ENCODE data around the gene ATRNL1. TPM values are rescaled to one million over a fixed set of nuclear protein-coding genes. Genes with fewer than 3 reads are reported as not detected.

Gene ATRNL1
- total RNA-seq, 2 donors from 2014 or later, result 5.1 to 22.9 TPM

DNA sequence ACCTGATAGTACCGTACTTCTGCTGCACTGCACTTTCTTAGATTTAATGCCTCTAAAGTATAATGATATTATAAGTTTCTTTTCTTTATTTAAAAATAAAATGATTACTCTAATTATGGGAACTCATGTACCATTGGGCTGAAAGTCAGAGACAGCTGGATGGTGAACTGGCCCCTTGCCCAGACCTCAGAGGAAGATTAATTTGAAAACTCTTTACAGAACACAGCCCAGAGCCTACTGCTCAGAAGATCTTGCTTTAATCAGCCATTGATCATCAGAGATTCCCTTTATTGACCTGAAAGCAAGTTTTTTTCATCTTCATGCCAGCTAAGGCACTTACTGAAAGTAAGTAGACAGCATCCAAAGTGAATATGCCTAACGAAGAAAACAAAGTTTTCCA is 838.1 kb downstream of the ATRNL1 start:
- no peaks in the 10 kb centered on the region for H3K9me3 ChIP-seq
- TF ChIP-seq POLR2AphosphoS5 (IDR thresholded peaks at IDR 0.05) (no peak), POLR2A (IDR thresholded peaks at IDR 0.05) (no peak)
- TF ChIP-seq, protein P1, sequence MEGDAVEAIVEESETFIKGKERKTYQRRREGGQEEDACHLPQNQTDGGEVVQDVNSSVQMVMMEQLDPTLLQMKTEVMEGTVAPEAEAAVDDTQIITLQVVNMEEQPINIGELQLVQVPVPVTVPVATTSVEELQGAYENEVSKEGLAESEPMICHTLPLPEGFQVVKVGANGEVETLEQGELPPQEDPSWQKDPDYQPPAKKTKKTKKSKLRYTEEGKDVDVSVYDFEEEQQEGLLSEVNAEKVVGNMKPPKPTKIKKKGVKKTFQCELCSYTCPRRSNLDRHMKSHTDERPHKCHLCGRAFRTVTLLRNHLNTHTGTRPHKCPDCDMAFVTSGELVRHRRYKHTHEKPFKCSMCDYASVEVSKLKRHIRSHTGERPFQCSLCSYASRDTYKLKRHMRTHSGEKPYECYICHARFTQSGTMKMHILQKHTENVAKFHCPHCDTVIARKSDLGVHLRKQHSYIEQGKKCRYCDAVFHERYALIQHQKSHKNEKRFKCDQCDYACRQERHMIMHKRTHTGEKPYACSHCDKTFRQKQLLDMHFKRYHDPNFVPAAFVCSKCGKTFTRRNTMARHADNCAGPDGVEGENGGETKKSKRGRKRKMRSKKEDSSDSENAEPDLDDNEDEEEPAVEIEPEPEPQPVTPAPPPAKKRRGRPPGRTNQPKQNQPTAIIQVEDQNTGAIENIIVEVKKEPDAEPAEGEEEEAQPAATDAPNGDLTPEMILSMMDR (IDR thresholded peaks at IDR 0.05), result no peak
- DNase-seq (ENCODE audit: low spot score), result no peak
- H3K27me3 ChIP-seq (replicated peaks; ENCODE audit: insufficient read depth), result no peaks in the 10 kb centered on the region
- H3K27ac ChIP-seq, result no peak overlapping the region
- H3K4me1 ChIP-seq (replicated peaks), result no peaks in the 10 kb centered on the region
- WGBS, result 92% methylated on average over 2 of the region's 2 CpGs
- H3K4me3 ChIP-seq, result no peak overlapping the region
- no peaks in the 10 kb centered on the region for H3K36me3 ChIP-seq
- intact Hi-C loops (cut with DNase I), result no loop called here

DNA sequence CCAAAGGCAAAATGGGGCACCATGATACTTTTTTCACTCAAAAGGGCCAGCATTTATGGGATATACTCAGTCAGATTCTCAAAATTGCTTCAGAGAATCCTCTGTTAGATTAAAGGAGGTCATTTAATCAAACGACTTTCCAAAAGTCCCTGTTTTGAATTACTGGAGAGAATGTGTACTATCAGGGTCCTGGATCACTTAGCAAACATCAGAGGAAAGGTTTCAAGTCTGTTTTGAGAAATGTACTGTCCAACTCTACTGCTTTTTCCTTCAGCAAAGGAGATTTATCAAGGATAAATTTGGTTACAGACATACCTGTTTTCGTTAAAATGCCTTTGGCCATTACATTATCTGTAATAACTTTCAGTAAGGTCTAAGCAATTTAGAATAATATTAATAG is 838.9 kb downstream of the ATRNL1 start:
- Histone ChIP-seq H3K4me3 (no peak overlapping the region), H3K27ac (no peak overlapping the region), H3K4me1 (replicated peaks) (no peaks in the 10 kb centered on the region), H3K36me3 (no peaks in the 10 kb centered on the region), H3K27me3 (replicated peaks; ENCODE audit: insufficient read depth) (no peaks in the 10 kb centered on the region), H3K9me3 (no peaks in the 10 kb centered on the region)
- 55% methylated on average over 2 of the region's 2 CpGs for WGBS
- DNase-seq (ENCODE audit: low spot score), result no peak
- intact Hi-C loops (cut with DNase I), result no loop called here
- TF ChIP-seq, protein P1 (IDR thresholded peaks at IDR 0.05), result no peak
- no peak for TF ChIP-seq POLR2A (IDR thresholded peaks at IDR 0.05)
- no peak for TF ChIP-seq POLR2AphosphoS5 (IDR thresholded peaks at IDR 0.05)

DNA sequence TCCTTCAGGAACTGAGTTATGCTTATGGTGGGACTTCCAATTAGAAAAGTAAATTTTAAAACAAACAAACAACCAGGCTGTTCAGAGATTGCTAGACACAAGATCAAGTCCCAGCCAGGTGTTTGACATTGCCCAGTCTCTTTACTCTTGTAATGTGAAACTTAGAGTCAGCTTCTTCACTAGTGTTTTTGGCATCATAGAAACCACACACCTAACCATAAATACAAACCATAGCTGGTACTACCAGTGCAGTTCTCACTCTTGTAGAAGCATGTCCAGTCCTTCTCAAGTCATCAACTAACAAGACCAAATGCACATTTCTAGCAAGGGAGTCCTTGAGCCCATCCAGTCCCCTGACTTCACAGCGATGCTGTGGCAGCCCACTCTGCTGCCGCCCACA is 839.9 kb downstream of the ATRNL1 start:
- WGBS, result no CpG with 5 or more reads among the region's 2 CpGs

DNA sequence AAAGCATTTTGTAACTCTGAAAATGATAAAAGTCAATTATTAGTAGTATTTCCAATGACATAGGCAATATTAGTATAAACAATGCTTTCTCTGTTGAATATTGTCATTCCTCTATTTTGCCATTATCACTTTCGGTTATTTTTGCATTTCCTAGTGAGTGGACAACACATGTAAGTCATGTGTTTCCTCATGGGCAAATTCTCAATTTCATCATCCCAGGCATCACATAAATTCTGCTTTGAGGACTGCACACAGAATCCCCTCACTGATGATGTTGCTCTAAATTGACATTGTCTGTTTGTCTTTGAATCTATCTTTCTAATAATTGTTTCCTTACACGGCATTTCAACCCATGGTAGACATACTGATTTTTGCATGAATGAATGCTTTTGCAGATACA is 842.6 kb downstream of the ATRNL1 start:
- Histone ChIP-seq H3K4me3 (no peak overlapping the region), H3K27ac (no peak overlapping the region), H3K27me3 (replicated peaks; ENCODE audit: insufficient read depth) (no peaks in the 10 kb centered on the region), H3K36me3 (no peaks in the 10 kb centered on the region), H3K9me3 (no peaks in the 10 kb centered on the region), H3K4me1 (replicated peaks) (no peaks in the 10 kb centered on the region)
- WGBS, result 96% methylated on average over 2 of the region's 2 CpGs
- no peak for DNase-seq (ENCODE audit: low spot score)
- TF ChIP-seq, protein P1 (IDR thresholded peaks at IDR 0.05), result no peak
- TF ChIP-seq POLR2AphosphoS5 (IDR thresholded peaks at IDR 0.05) (no peak), POLR2A (IDR thresholded peaks at IDR 0.05) (no peak)
- intact Hi-C loops (cut with DNase I), result no loop called here

More for the DNA sequence above, 839.9 kb downstream of the ATRNL1 start:
- Histone ChIP-seq H3K27ac (no peak overlapping the region), H3K4me1 (replicated peaks) (no peaks in the 10 kb centered on the region), H3K36me3 (no peaks in the 10 kb centered on the region), H3K4me3 (no peak overlapping the region), H3K27me3 (replicated peaks; ENCODE audit: insufficient read depth) (no peaks in the 10 kb centered on the region), H3K9me3 (no peaks in the 10 kb centered on the region)
- no peak for DNase-seq (ENCODE audit: low spot score)
- TF ChIP-seq POLR2A (IDR thresholded peaks at IDR 0.05), result no peak
- TF ChIP-seq, protein P1 (IDR thresholded peaks at IDR 0.05), result no peak
- no peak for TF ChIP-seq POLR2AphosphoS5 (IDR thresholded peaks at IDR 0.05)
- intact Hi-C loops (cut with DNase I), result no loop called here

DNA sequence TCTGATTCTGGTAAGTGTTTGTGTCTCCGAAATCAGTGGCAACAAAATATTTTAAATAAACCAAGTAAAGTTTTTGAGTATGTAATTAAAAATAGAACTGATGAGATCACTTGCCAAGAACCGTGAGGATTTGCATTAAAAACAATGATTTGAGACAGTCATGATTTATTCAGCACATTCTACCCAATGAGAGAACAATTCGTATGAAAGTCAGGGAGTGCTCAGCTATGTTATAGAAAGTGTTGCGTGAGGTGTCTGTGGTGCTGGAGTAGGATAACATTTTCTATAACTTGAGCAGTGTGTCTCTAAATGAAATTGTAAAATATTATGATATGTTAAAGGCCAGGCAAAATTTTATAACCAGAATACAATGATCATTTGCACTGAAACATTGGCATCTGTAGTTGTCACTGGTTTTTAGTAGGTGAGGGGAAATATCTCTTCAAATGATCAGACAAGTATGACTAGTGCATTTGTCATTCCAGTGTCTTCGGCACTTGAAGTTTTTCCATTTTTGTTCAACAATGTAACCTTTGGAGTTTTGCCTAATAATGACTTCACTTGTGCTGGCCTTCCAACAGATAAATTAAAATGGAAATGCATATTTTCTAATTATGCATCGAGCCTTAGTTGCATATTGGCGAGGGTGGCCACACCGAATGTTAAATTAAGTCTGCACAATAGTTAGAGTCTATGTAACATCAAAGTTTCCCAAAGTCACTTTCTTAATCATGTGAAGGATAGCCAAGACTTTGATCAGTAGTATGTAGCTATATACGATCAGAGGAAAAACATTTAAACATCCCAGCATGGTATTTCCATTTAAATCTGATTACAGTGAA is 844.0 kb downstream of the ATRNL1 start:
- Histone ChIP-seq H3K9me3 (no peaks in the 10 kb centered on the region), H3K36me3 (no peaks in the 10 kb centered on the region), H3K4me3 (no peak overlapping the region), H3K27me3 (replicated peaks; ENCODE audit: insufficient read depth) (no peaks in the 10 kb centered on the region), H3K4me1 (replicated peaks) (no peaks in the 10 kb centered on the region), H3K27ac (no peak overlapping the region)
- intact Hi-C loops (cut with DNase I), result no loop called here
- DNase-seq (ENCODE audit: low spot score), result no peak
- TF ChIP-seq POLR2AphosphoS5 (IDR thresholded peaks at IDR 0.05) (no peak), POLR2A (IDR thresholded peaks at IDR 0.05) (no peak)
- TF ChIP-seq, protein P1 (IDR thresholded peaks at IDR 0.05), result no peak
- WGBS, result 47% methylated on average over 9 of the region's 9 CpGs

All from prostate gland (tissue), 2 donors.